ENCODE data around the gene EXPH5. TPM values are rescaled to one million over a fixed set of nuclear protein-coding genes. Genes with fewer than 3 reads are reported as not detected.

The EXPH5 gene
- total and polyA plus RNA-seq, 2 donors (not counting 3 experiments of a cell fraction or from before 2014, with no cell fraction given) = 0.03 to 0.09 TPM

- Histone ChIP-seq H3K9ac (replicated peaks; ENCODE audit: extremely low read depth, insufficient read depth, low read length) (no peak overlapping the region), H3K36me3 (ENCODE audit: control insufficient read depth in 2 of 2, extremely low read depth in 1 of 2, insufficient read depth in 2 of 2, low read length in 2 of 2) (no peaks in the 10 kb centered on the region), H3K4me1 (ENCODE audit: control insufficient read depth, extremely low read depth, insufficient read depth, low read length) (no peaks in the 10 kb centered on the region), H3K79me2 (ENCODE audit: control insufficient read depth, insufficient read depth, low read length) (no peaks in the 10 kb centered on the region), H3K9me1 (replicated peaks; ENCODE audit: control insufficient read depth, extremely low read depth, insufficient read depth, low read length) (no peaks in the 10 kb centered on the region), H3K4me3 (replicated peaks in 1 of 3; ENCODE audit: insufficient read depth in 1 of 3, low read depth in 1 of 3, low read length in 3 of 3) (no peak overlapping the region), H3K4me2 (ENCODE audit: insufficient read depth, low read length) (no peak overlapping the region), H4K20me1 (replicated peaks; ENCODE audit: control insufficient read depth, extremely low read depth, insufficient read depth, low read length) (no peaks in the 10 kb centered on the region), H3K27me3 (ENCODE audit: control insufficient read depth in 2 of 2, insufficient read depth in 2 of 2, low read length in 2 of 2) (peaks cover 0 to under 1% of the 10 kb centered on the region in 2 experiments), H2AFZ (ENCODE audit: low read depth, low read length) (no peak overlapping the region), H3K9me3 (replicated peaks; ENCODE audit: control insufficient read depth, insufficient read depth, low read length) (no peaks in the 10 kb centered on the region), H3K27ac (ENCODE audit: insufficient read depth, low read depth, low read length) (no peak overlapping the region)
- no TSS peak for BruUV-seq (replicated peaks)
- TF ChIP-seq EZH2 (IDR thresholded peaks at IDR 0.05; ENCODE audit: borderline replicate concordance, low read depth, low read length, severe bottlenecking) (no peak), GATA2 (IDR thresholded peaks at IDR 0.05; ENCODE audit: insufficient read depth, insufficient read length, low read depth, low read length) (no peak), FOS (IDR thresholded peaks at IDR 0.05; ENCODE audit: borderline replicate concordance, insufficient read depth, low read length) (no peak), POLR2A (IDR thresholded peaks at IDR 0.05; ENCODE audit: low read depth, low read length) (no peak), CTCF (IDR thresholded peaks at IDR 0.05; ENCODE audit: extremely low read depth in 1 of 2, insufficient read depth in 1 of 2, low read depth in 1 of 2, low read length in 2 of 2) (no peak), MYC (IDR thresholded peaks at IDR 0.05; ENCODE audit: low read depth, low read length) (no peak), JUN (IDR thresholded peaks at IDR 0.05; ENCODE audit: borderline replicate concordance, insufficient read depth, insufficient read length, low read depth) (no peak), MAX (IDR thresholded peaks at IDR 0.05; ENCODE audit: insufficient read depth, insufficient read length) (no peak), POLR2AphosphoS5 (IDR thresholded peaks at IDR 0.05; ENCODE audit: insufficient read depth, low read depth, low read length) (no peak)
- no peak for FAIRE-seq
- ChIA-PET CTCF (no interaction called here), POLR2A (no interaction called here)
- no peak for DNase-seq (ENCODE audit: low read depth, low spot score)
- dilution Hi-C loops (cut with MboI; ENCODE audit: extremely low pct_ligation_motif_present, low sequenced_read_pairs) (no loop called here), intact Hi-C loops (cut with micrococcal nuclease) (no loop called here)
These were observed 18.9 kb downstream of the EXPH5 start for GRCh38 chr11:108574675-108575074.
